Measurements from ENCODE around the gene TMIGD3.
A peak's percentile ranks its signal among the peaks of the same experiment; 100 is the strongest.

The TMIGD3 gene

GRCh38 chr1:111448918-111449702 lies 54.3 kb downstream of the TMIGD3 start, which contains the start of the genes ATP5PB and WDR77 (continued):
- TF ChIP-seq MEIS1 (CRISPR knock-in tag; IDR thresholded peaks at IDR 0.05; ENCODE audit: borderline replicate concordance) = no peak
- TF ChIP-seq ZNF174 (tag by site-specific recombination; IDR thresholded peaks at IDR 0.05) = no peak
- TF ChIP-seq BCL11B (tag by site-specific recombination; IDR thresholded peaks at IDR 0.05; ENCODE audit: low read depth) = peak; percentile 98; the same call in 1 of the 2 replicates
- TF ChIP-seq ZNF155 (tag by site-specific recombination; IDR thresholded peaks at IDR 0.05) = no peak
- TF ChIP-seq ZNF292 (tag by site-specific recombination; IDR thresholded peaks at IDR 0.05; ENCODE audit: borderline replicate concordance, low read depth) = no peak
- no peak; the same call in 1 of the 2 replicates for TF ChIP-seq ZNF10 (tag by site-specific recombination; IDR thresholded peaks at IDR 0.05)
- TF ChIP-seq ZBTB7A (tag by site-specific recombination; IDR thresholded peaks at IDR 0.05; ENCODE audit: low read depth) = no peak
- TF ChIP-seq ZNF707 (tag by site-specific recombination; IDR thresholded peaks at IDR 0.05) = no peak
- peak; percentile 83 for TF ChIP-seq YY1 (tag by site-specific recombination; IDR thresholded peaks at IDR 0.05)
- no peak for TF ChIP-seq ZBTB48 (tag by site-specific recombination; IDR thresholded peaks at IDR 0.05)
- TF ChIP-seq ZBTB10 (tag by site-specific recombination; IDR thresholded peaks at IDR 0.05) = peak; percentile 83; the same call in 1 of the 2 replicates
- no peak for TF ChIP-seq SALL2 (tag by site-specific recombination; IDR thresholded peaks at IDR 0.05; ENCODE audit: borderline replicate concordance)
- TF ChIP-seq ZNF747 (tag by site-specific recombination; IDR thresholded peaks at IDR 0.05) = no peak
- TF ChIP-seq ZNF239 (tag by site-specific recombination; IDR thresholded peaks at IDR 0.05) = no peak
- no peak for TF ChIP-seq GLIS1 (tag by site-specific recombination; IDR thresholded peaks at IDR 0.05)
- no peak for TF ChIP-seq ELK4 (IDR thresholded peaks at IDR 0.05; ENCODE audit: borderline replicate concordance, low read depth, low read length)
- TF ChIP-seq PRDM2 (tag by site-specific recombination; IDR thresholded peaks at IDR 0.05; ENCODE audit: borderline replicate concordance) = peak; percentile 59; the same call in 1 of the 2 replicates
- no peak for TF ChIP-seq TSHZ1 (tag by site-specific recombination; IDR thresholded peaks at IDR 0.05; ENCODE audit: borderline replicate concordance)
- no peak for TF ChIP-seq ZNF175 (tag by site-specific recombination; IDR thresholded peaks at IDR 0.05)
- no peak for TF ChIP-seq ZNF843 (tag by site-specific recombination; IDR thresholded peaks at IDR 0.05)
- no peak for TF ChIP-seq ZNF626 (tag by site-specific recombination; IDR thresholded peaks at IDR 0.05)
- TF ChIP-seq ZNF473 (tag by site-specific recombination; IDR thresholded peaks at IDR 0.05) = no peak
- TF ChIP-seq ZNF366 (tag by site-specific recombination; conservative IDR thresholded peaks at IDR 0.05) = peak; percentile 78
- no peak for TF ChIP-seq ZNF133 (tag by site-specific recombination; IDR thresholded peaks at IDR 0.05)
- TF ChIP-seq HOXC10 (CRISPR knock-in tag; IDR thresholded peaks at IDR 0.05) = no peak
- TF ChIP-seq ZNF184 (tag by site-specific recombination; IDR thresholded peaks at IDR 0.05) = no peak
- peak; percentile 63 for TF ChIP-seq BCL11A (tag by site-specific recombination; IDR thresholded peaks at IDR 0.05; ENCODE audit: low read depth)
- no peak for TF ChIP-seq OVOL3 (tag by site-specific recombination; IDR thresholded peaks at IDR 0.05)

Measured in HEK293 (cell line).